ENCODE measurements around the gene MFSD1. TPM values are rescaled to one million over a fixed set of nuclear protein-coding genes. Genes with fewer than 3 reads are reported as not detected.

The MFSD1 gene
- total and polyA plus RNA-seq, 2 of the 8 experiments (the other 6 are each of a cell fraction or from before 2014, with no cell fraction given), result 9.3 to 11.5 TPM

GRCh38 chr3:158809642-158810041 lies 7.8 kb downstream of the MFSD1 start:
- H2BK20ac ChIP-seq (ENCODE audit: low read length), result no peak overlapping the region
- no peak overlapping the region for H3K4me3 ChIP-seq (ENCODE audit: extremely low read depth in 1 of 4, insufficient read depth in 2 of 4, low read depth in 3 of 4, low read length in 4 of 4)
- no peaks in the 10 kb centered on the region for H3K23me2 ChIP-seq (ENCODE audit: low read depth, low read length)
- no peak overlapping the region for H2BK120ac ChIP-seq (replicated peaks; ENCODE audit: low read depth, low read length)
- no peak overlapping the region for H2AK5ac ChIP-seq (ENCODE audit: low read depth, low read length)
- H4K91ac ChIP-seq (replicated peaks; ENCODE audit: insufficient read length, low read length), result no peak overlapping the region
- no peak overlapping the region for H3K4me2 ChIP-seq (ENCODE audit: insufficient read depth in 1 of 2, low read depth in 2 of 2, low read length in 2 of 2)
- H3K56ac ChIP-seq (replicated peaks; ENCODE audit: insufficient read length, low read depth, low read length), result no peak overlapping the region
- no peaks in the 10 kb centered on the region for H3K9me3 ChIP-seq (ENCODE audit: insufficient read depth in 2 of 2, low read depth in 1 of 2, low read length in 1 of 2)
- no peak overlapping the region for H2BK15ac ChIP-seq (ENCODE audit: low read length)
- no peak overlapping the region for H4K8ac ChIP-seq (ENCODE audit: extremely low read depth, insufficient read depth, low read length)
- H3K27me3 ChIP-seq (replicated peaks in 1 of 4; ENCODE audit: control insufficient read depth in 3 of 4, extremely low read depth in 1 of 4, insufficient read depth in 3 of 4, low read length in 3 of 4), result no peaks in the 10 kb centered on the region
- H3K27ac ChIP-seq (ENCODE audit: low read depth, low read length), result no peak overlapping the region
- H3K79me2 ChIP-seq (ENCODE audit: control insufficient read depth in 1 of 2, insufficient read depth in 2 of 2, low read length in 2 of 2), result no peaks in the 10 kb centered on the region
- no peak overlapping the region for H3K4ac ChIP-seq (replicated peaks; ENCODE audit: insufficient read length, low read depth, low read length)
- H2BK12ac ChIP-seq (ENCODE audit: low read depth, low read length), result no peak overlapping the region
- no peak overlapping the region for H2AFZ ChIP-seq (ENCODE audit: low read length)
- DNase-seq (ENCODE audit: low read depth in 1 of 2, low spot score in 2 of 2) (no peak), FAIRE-seq (no peak)
- no peak overlapping the region for H4K5ac ChIP-seq (ENCODE audit: insufficient read length, low read depth, low read length)
- TF ChIP-seq FOSL1 (IDR thresholded peaks at IDR 0.05; ENCODE audit: insufficient read depth, low read depth, low read length) (no peak), RBBP5 (IDR thresholded peaks at IDR 0.05; ENCODE audit: borderline replicate concordance, low read depth, low read length) (no peak), GABPA (IDR thresholded peaks at IDR 0.05; ENCODE audit: borderline replicate concordance, insufficient read depth, low read length) (no peak), SIRT6 (IDR thresholded peaks at IDR 0.05; ENCODE audit: low read length) (no peak), NRF1 (IDR thresholded peaks at IDR 0.05; ENCODE audit: low read depth, low read length) (no peak), CREB1 (IDR thresholded peaks at IDR 0.05) (no peak), POLR2A (IDR thresholded peaks at IDR 0.05; ENCODE audit: control extremely low read depth in 1 of 2, low read depth in 2 of 2, low read length in 2 of 2) (no peak), SIN3A (conservative IDR thresholded peaks at IDR 0.05 in 1 of 2, IDR thresholded peaks at IDR 0.05 in 1 of 2; ENCODE audit: low read depth in 1 of 2, low read length in 2 of 2) (no peak), BCL11A (IDR thresholded peaks at IDR 0.05; ENCODE audit: low read depth in 2 of 2, low read length in 2 of 2) (no peak), TCF12 (IDR thresholded peaks at IDR 0.05; ENCODE audit: low read depth, low read length) (no peak), SRF (IDR thresholded peaks at IDR 0.05; ENCODE audit: low read depth, low read length) (no peak), POU5F1 (IDR thresholded peaks at IDR 0.05; ENCODE audit: low read depth, low read length) (no peak), TBP (IDR thresholded peaks at IDR 0.05; ENCODE audit: low read depth, low read length) (no peak), CHD2 (IDR thresholded peaks at IDR 0.05; ENCODE audit: low read length) (no peak), EGR1 (IDR thresholded peaks at IDR 0.05; ENCODE audit: borderline replicate concordance, low read depth, low read length) (no peak)
- no peaks in the 10 kb centered on the region for H3K4me1 ChIP-seq (replicated peaks in 1 of 4; ENCODE audit: control insufficient read depth in 3 of 4, insufficient read depth in 4 of 4, low read length in 3 of 4)
- POLR2A ChIA-PET (ENCODE audit: partially characterized antibody), result no interaction called here
- no peak overlapping the region for H2BK5ac ChIP-seq (ENCODE audit: low read depth, low read length)
- CTCF ChIA-PET (ENCODE audit: partially characterized antibody), result interaction anchor here (1.2 to 1.6 kb wide), 2 partner anchors 11 to 18 kb away, joined by 3 read pairs; no protein-coding TSS in a partner anchor
- H3K23ac ChIP-seq (ENCODE audit: insufficient read length), result peak overlapping the region; percentile 27
- H3K18ac ChIP-seq (ENCODE audit: extremely low read depth, low read length), result no peak overlapping the region
- no peaks in the 10 kb centered on the region; a peak in 1 of 8 replicates for H3K36me3 ChIP-seq (ENCODE audit: control insufficient read depth in 2 of 4, insufficient read depth in 4 of 4, low read length in 3 of 4)
- H3K9ac ChIP-seq (replicated peaks in 1 of 4; ENCODE audit: extremely low read depth in 1 of 4, low read depth in 3 of 4, low read length in 3 of 4), result no peak overlapping the region
- H3K79me1 ChIP-seq (ENCODE audit: low read depth, low read length), result no peaks in the 10 kb centered on the region
- WGBS, 2 experiments (ENCODE audit: extremely low coverage in 1 of 2, insufficient coverage in 1 of 2, insufficient read length in 1 of 2, insufficient replicate concordance in 2 of 2, low coverage in 1 of 2, low lambda C conversion rate in 2 of 2, missing lambda C conversion rate in 1 of 2), result 94% methylated on average over 4 of the region's 4 CpGs; no CpG with 5 or more reads in 1 of the 2 experiments
- peaks cover 0 to 5% of the 10 kb centered on the region in 2 experiments for H4K20me1 ChIP-seq (replicated peaks in 1 of 2; ENCODE audit: control insufficient read depth in 1 of 2, insufficient read depth in 2 of 2, low read length in 2 of 2)
- H3K14ac ChIP-seq (ENCODE audit: insufficient read length), result no peak overlapping the region

Measured in H1 (cell line).